ENCODE measurements around the gene MKS1.

- TF ChIP-seq, protein P1, sequence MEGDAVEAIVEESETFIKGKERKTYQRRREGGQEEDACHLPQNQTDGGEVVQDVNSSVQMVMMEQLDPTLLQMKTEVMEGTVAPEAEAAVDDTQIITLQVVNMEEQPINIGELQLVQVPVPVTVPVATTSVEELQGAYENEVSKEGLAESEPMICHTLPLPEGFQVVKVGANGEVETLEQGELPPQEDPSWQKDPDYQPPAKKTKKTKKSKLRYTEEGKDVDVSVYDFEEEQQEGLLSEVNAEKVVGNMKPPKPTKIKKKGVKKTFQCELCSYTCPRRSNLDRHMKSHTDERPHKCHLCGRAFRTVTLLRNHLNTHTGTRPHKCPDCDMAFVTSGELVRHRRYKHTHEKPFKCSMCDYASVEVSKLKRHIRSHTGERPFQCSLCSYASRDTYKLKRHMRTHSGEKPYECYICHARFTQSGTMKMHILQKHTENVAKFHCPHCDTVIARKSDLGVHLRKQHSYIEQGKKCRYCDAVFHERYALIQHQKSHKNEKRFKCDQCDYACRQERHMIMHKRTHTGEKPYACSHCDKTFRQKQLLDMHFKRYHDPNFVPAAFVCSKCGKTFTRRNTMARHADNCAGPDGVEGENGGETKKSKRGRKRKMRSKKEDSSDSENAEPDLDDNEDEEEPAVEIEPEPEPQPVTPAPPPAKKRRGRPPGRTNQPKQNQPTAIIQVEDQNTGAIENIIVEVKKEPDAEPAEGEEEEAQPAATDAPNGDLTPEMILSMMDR (IDR thresholded peaks at IDR 0.05; ENCODE audit: low read length) = no peak
- TF ChIP-seq EZH2 (optimal IDR thresholded peaks at IDR 0.05; ENCODE audit: low read depth, low read length) = no peak
Measured at GRCh38 chr17:58247511-58248363, 28.7 kb upstream of the MKS1 start.

Measured in MM.1S (cell line).